Stimulated activated CD4-positive, alpha-beta T cell treated with anti-CD3 and anti-CD28 coated beads, TNF-alpha, amount 100 ng/mL, for 24 hours (primary cell): Measurements from ENCODE around the gene SPACA7.

Source experiments
- DNase-seq, 3 experiments: peaks; one replicate each; pipeline ENCODE4 v3.0.0-alpha.2; 2020; ENCODE audit warnings: low read depth in 3 of 3

Gene SPACA7

GRCh38 chr13:112447761-112448603 lies 71.8 kb downstream of the SPACA7 start:
- DNase-seq, result no peak

GRCh38 chr13:112448621-112449544 lies 72.7 kb downstream of the SPACA7 start:
- DNase-seq, result no peak

- DNase-seq, result no peak
Measured at GRCh38 chr13:112449545-112449930, 73.4 kb downstream of the SPACA7 start.

DNA sequence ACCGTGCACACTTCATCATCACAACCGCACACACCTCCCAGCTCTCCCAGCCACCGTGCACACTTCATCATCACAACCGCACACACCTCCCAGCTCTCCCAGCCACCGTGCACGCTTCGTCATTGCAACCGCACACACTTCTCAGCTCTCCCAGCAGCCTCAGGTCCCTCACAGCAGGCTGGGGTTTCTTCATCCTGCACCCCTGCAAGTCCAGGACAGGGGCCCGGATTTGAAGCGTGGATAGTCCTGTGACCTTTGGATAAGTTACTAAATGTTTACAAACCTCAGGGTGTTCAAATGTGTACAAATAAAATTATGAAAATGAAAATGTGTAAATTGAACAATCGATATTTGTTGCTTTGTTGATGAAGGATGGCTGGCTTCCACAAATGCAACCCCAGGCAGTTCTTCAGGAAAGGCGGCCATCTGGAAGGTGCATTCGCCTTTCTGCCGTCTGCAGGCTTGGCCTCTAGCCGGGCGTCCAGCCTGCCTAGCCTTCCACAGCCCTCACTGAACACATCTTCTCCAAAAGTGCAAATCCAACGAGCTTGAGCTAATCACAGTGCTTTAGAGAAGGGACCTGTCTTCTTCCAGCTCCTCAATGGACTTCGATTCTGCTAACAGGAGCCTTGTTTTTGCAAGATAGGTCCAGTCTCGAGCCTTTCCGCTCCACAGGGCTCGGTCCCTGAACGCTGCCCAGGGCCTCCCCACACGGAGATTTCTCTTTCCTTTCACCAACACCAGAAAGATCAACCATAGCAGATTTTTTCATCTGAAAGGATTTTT lies 74.2 kb downstream of the SPACA7 start:
- DNase-seq, result no peak

GRCh38 chr13:112450904-112451240 lies 74.7 kb downstream of the SPACA7 start:
- no peak for DNase-seq

DNA sequence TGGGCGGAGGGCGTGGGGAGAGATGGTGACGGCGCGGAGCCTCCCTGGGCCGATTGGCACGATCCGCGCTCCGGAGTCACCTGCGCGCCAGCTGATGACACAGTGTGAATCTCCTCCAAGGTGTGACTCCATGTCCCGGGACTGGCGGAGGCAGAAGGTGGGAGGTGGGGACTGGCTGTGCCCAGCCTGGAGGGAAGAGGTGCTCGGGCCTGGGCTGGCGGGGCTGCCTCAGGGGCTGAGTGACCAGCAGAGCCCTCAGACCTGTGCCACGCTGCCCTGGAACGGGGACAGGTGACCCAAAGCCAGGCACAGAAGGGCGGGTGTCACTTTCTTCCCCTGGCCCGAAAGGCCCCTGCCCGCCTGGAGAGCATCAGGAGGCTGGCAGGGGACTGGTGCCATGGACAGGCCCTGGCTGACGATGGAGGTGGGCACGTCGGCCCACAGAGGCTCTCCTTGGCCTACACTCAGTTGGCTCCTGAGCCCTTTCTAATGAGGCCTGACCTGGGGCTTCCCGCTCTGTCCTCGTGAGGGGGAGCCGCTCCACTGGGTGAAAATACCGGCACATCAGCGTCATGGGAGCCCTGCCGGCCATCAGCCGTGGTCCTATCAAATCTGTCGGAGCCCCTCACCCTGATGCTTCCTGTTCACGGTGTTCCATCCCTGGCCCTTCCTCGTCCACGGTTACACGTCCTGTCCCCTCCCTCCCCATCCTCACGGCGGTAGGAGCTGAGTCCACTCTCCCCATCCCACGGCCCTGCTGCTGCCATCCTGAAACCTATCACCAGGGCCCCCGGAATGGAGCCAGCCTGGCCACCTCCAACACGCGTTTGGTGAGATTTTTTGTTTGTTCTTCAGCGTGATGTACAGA lies 75.6 kb downstream of the SPACA7 start:
- DNase-seq, result no peak

- DNase-seq, result no peak
Measured at GRCh38 chr13:112452380-112453206, 76.4 kb downstream of the SPACA7 start.

- DNase-seq, result no peak
Measured at GRCh38 chr13:112453207-112453829, 77.2 kb downstream of the SPACA7 start.

DNA sequence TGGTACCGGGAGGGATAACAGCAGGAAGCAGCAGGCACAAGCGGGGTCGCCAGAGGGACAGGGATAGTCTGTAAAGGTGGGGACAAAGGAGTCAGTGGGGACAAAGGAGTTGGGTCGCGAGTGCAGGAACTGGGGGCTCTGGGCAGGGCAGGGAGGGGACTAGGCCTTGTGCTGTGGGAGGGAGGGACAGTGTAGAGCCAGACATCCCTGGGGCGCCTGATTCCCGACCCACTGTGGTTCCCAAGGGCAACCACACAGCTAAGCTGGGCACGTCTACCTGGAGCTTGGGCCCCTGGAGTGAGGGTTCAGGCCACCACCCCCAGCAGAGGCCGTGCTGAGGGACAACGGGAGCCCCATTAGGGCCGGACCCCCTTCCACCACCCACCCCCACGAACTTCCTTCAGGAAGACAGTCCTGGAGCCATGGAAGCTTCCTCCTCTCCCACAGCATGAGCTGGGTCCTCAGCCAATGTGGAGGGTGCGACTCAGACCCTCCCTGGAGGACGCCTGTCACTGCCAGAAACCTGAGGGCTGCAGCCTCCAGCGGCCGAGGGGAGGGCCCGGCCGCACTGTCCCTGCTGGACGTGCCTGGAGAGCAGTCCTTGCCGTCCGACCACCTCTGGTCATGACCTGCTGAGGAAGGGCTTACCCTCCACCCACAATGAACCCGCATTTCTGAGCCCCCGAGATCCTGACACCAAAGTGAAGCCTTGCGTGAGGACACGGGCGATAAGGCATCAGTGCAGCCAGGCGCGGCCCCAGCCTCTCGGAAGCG lies 77.9 kb downstream of the SPACA7 start:
- no peak for DNase-seq

DNA sequence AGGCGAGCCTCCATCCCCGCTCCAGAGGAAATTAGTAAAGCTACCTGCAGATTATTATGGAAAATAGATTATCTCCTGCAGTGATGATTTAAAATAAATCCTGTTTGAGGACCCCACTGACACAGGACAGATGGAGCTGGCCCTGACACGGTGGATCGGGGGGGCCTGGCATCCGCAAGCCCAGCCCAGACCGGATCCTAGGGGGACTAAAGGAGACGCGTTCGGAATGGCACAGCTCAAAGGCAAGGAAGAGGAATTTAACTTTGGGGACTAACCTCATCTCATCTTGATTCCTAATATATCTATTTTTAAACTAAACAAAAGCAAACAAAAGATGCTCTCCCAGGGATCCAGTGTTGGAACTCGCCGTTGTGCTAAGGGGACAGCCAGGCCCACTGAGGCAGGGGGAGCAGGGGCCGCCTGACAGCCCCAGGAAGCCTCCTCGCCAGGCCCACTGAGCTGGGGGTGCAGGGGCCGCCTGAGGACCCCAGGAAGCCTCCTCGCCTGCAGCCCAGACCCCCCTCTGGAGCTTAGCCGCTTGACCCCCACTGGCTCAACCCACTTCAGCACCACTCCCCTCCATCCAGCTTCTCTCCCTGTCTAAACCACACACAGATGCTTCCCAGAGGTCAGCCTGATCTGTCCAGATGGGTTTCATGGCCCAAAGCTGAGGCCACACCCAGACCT lies 78.6 kb downstream of the SPACA7 start:
- no peak for DNase-seq

DNA sequence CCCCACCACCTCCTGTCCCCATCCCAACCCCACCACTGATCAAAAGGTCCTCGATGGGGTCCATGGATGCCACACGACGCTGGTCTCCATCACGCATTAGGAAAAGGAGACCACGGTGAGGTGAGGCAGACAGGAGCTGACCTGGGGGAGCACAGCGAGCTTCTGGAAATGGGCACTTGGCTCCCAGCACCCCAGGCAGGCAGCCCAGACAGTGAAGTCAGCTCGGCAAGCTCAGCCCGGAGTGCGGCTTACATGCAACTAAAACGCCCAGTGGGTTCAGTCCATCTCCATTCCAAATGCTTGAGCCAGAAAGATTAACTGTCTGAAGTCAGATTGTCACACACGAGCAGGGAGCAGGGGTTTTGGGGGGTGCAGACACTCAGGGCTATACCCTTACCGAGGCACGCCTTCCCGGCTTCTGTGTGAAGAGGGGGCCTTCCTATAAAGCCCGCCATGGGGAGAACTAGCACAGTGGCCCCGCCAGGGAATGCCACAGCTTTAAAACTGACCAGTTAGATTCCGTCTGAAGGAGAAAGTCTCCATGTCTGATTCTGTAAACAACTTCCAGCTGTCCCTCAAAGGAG lies 79.4 kb downstream of the SPACA7 start:
- no peak for DNase-seq

DNA sequence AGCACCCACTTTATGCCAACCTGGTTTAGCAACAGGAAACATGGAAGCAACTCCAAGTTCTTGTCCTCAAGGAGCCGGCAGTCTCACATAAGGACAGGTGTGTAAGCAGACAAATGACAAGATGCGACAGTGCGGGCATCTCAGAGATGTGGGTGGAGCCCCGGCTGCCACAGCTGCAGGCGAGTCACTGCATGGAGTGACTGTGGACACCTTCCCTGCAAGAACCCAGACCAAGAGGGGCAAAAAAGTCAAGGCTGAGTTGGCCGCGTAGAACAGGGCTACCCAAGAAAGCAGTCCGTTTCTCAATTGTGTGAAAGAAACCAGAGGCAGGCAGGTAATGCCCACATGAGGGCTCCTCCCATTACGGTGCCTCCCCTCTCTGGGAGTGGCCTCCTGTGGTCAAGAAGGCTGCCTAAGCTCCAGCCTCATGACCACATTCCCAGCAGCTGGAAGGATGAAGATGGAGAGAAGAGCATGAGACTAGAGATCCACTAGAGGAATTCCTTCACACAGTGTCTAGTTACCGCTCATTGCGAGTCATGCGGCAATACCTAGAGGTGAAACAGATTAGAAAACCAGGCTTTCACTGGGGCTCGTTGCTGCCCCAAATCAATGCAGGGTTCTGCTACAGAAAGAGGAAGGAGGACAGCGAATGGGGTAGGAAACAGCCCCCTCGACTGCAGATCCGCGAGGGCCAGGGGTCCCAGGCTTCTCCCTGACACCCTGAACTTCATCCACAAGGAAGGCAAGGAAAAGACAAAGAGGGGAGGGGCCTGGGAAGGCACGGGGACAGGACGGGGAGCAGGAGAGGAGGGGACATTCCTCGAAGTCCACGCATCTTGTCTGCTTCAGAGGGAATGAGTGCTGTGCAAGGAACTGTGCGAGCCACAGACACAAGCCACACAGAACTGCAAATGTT lies 80.2 kb downstream of the SPACA7 start:
- DNase-seq, result no peak

DNA sequence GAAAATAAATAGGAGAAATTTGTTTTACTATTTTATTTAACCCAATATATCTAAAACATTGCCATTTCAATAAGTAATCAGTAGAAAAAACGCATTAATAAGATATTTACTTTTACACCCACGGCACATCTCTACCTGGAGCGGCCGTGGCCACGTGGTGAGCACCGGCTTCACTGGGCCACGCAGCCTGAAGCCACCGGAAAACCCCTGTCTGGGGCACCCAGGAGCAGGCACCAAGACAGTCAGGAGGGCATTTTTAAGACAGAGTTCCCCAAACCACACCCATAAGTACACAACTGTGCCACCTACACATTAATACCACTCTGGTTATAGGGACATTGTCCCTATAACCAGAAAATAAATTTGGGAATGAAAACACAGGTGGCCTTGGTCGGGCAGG lies 80.9 kb downstream of the SPACA7 start:
- DNase-seq, result no peak

- no peak for DNase-seq
Measured at GRCh38 chr13:112457485-112457884, 81.3 kb downstream of the SPACA7 start.

DNA sequence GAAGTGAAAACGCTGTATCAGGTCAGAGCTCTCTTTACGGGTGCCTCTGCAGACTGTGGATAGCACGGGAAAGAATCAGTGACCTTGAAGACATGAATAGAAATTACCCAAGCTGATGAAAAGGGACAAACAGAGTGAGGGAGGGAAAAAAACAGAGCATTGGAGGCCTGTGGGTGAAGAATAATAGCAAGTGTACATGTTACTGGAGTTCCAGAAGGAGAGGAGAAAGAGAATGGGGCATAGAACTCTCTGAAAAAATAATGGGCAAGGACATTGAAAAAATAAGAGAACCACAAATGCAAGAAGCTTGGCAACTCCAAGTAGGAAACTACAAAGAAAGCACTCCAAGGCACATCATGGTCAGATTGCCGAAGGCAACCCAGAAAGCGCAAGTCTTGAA lies 86.3 kb downstream of the SPACA7 start:
- no peak for DNase-seq

DNA sequence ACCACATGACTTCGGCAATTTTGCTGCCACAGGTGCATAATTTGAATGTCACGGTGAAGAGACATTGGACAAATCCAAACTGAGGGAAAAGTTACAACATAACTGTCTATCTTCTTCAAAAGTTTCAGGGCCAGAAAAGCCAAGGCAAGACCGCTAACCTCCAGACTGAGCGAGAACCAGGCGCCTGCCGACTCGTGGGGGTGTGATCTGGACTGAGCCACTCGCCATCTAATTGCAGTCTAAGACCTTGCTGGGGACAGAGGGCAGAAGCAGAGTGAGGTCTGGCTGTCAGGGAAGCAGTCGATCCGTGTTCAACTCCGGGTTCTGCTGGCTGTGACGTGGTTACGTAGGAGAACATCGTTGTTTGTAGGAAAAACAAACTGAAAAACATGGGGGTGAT lies 88.6 kb downstream of the SPACA7 start:
- no peak for DNase-seq
